Heart right ventricle (tissue), 16 donors: ENCODE data around the gene OXCT1. TPM values are rescaled to one million over a fixed set of nuclear protein-coding genes. Genes with fewer than 3 reads are reported as not detected.

Experiments
- ATAC-seq, 8 donors: fragments of 200-7000 bp; cut with Tn5 transposase; one replicate each; pipeline ENCODE4 v1.9.1; 2020; ENCODE audit warnings: mild to moderate bottlenecking in 8 of 8, moderate library complexity in 8 of 8, moderate number of reproducible peaks in 1 of 8
- DNase-seq, 2 donors: peaks; one replicate each; pipeline ENCODE4 v3.0.0-alpha.2; 2020
- H3K27ac ChIP-seq, 10 donors: fragments of 200-600 bp; sonication (generic) in 2 of 10; one replicate each; pipeline versions ENCODE4 v1.5.0 to v1.8.0; 2020 to 2022; ENCODE audit warnings: mild to moderate bottlenecking in 3 of 10
- H3K27me3 ChIP-seq, 7 donors: fragments of 200-600 bp; one replicate each; pipeline ENCODE4 v1.8.0; 2021 to 2022; ENCODE audit warnings: mild to moderate bottlenecking in 2 of 7
- H3K36me3 ChIP-seq, 9 donors: fragments of 200-600 bp; sonication (generic) in 1 of 9; one replicate each; pipeline versions ENCODE4 v1.5.0 to v1.8.0; 2020 to 2022; ENCODE audit warnings: mild to moderate bottlenecking in 2 of 9
- H3K4me1 ChIP-seq, 9 donors: fragments of 200-600 bp; sonication (generic) in 1 of 9; one replicate each; pipeline versions ENCODE4 v1.5.0 to v1.8.0; 2020 to 2022; ENCODE audit warnings: mild to moderate bottlenecking in 4 of 9
- H3K4me3 ChIP-seq, 10 donors: fragments of 200-600 bp; sonication (generic) in 2 of 10; one replicate each; pipeline versions ENCODE4 v1.5.0 to v1.8.0; 2020 to 2022; ENCODE audit warnings: mild to moderate bottlenecking in 7 of 10, moderate library complexity in 2 of 10
- H3K9me3 ChIP-seq, 11 donors: fragments of 200-600 bp in 10 of 11; sonication (generic) in 2 of 11; one replicate each; pipeline versions ENCODE4 v1.5.0 to v1.8.0; 2013 to 2022; ENCODE audit warnings: mild to moderate bottlenecking in 2 of 11, control low read depth in 1 of 11, moderate library complexity in 1 of 11
- WGBS, 2 donors: extraction: QIAGEN DNeasy Blood & Tissue Kit; methylation state at CpG; one replicate each; pipeline ENCODE4 v1.1.7; 2013; ENCODE audit warnings: inconsistent platforms in 1 of 2; 5-methylcytosine and 5-hydroxymethylcytosine counted together
- intact Hi-C, 10 donors: fragments of 100-400 bp; cut with DNase I; formaldehyde crosslinking; loops; one replicate each; pipeline versions ENCODE4 v1.11.1 to v1.14.2; 2022
- polyA plus RNA-seq, 2 donors: library from polyadenylated mRNA; stranded (reverse); fragments of 200-250 nt; gene quantifications; one replicate each; pipeline ENCODE4 v1.2.3, GENCODE V29; 2013
- total RNA-seq, 10 donors: library from RNA; stranded (reverse); fragmentation: NEBNext Ultra II Directional in 3 of 10; extraction: Animal tissue kit (Norgen Biotek cat#: 25700) in 3 of 10; gene quantifications; one replicate each; pipeline versions ENCODE4 v1.2.1 to v1.2.4, GENCODE V29; 2021 to 2023
- TF ChIP-seq, protein P1 (sequence below), 9 donors: fragments of 200-600 bp; sonication (generic) in 2 of 9; IDR thresholded peaks; one replicate each; pipeline versions ENCODE4 v1.5.0 to v1.8.0; 2021 to 2022; ENCODE audit warnings: antibody characterized with exemption in 9 of 9, mild to moderate bottlenecking in 5 of 9, moderate library complexity in 1 of 9
- donor health status: Arrhythmogenic right ventricular cardiomyopathy.
- donor health status: ischemic (EF 13 %, LVEDD 7.1; RV severe dilation, severe dysfunction).
- donor health status: healthy with polysubstance abuse.
- donor health status: DM: no; HTN: yes; CAD: no.
- donor health status: DM: no; HTN: no; CAD: no.
- donor health status: ischemic (EF 25% LVEDD 6.9; RV normal size, moderate dysfunction).
- donor health status: ischemic (EF 25% LVEDD 5.7; RV mildly dilated, moderate dysfunction).
- donor health status: healthy.
- donor health status: DM: yes; HTN: yes; CAD: no.
- donor health status: Ischemic cardiomyopathy.
- donor health status: ischemic (EF 35%, LVEDD 5.7; RV mildly dilated, moderate dysfunction).
- donor health status: nonischemic (EF 11% LVEDD 7.7; RV severe dilation, severe dysfunction).
- donor health status: DM: yes; HTN: yes; CAD: no.
- donor health status: PGD.
- donor health status: ischemic (EF 29% LVEDD 5.4; RV normal size, mild dysfunction).
- donor health status: nonischemic (EF 23%, LVEDD 6.1; RV moderate dilation, normal function).

The OXCT1 gene
- total and polyA plus RNA-seq, 12 donors = 22.2 to 340 (median 234) TPM

- no peaks in the 10 kb centered on the region for H3K4me1 ChIP-seq
- intact Hi-C loops = no loop called here
- no peak for DNase-seq
- ATAC-seq = no peak
- H3K27me3 ChIP-seq = no peaks in the 10 kb centered on the region
- 67 to 75% methylated on average over 2 of the region's 2 CpGs for WGBS, 2 donors
- H3K27ac ChIP-seq = no peak overlapping the region
- H3K36me3 ChIP-seq = no peaks in the 10 kb centered on the region
- H3K9me3 ChIP-seq = no peaks in the 10 kb centered on the region
- TF ChIP-seq, protein P1, sequence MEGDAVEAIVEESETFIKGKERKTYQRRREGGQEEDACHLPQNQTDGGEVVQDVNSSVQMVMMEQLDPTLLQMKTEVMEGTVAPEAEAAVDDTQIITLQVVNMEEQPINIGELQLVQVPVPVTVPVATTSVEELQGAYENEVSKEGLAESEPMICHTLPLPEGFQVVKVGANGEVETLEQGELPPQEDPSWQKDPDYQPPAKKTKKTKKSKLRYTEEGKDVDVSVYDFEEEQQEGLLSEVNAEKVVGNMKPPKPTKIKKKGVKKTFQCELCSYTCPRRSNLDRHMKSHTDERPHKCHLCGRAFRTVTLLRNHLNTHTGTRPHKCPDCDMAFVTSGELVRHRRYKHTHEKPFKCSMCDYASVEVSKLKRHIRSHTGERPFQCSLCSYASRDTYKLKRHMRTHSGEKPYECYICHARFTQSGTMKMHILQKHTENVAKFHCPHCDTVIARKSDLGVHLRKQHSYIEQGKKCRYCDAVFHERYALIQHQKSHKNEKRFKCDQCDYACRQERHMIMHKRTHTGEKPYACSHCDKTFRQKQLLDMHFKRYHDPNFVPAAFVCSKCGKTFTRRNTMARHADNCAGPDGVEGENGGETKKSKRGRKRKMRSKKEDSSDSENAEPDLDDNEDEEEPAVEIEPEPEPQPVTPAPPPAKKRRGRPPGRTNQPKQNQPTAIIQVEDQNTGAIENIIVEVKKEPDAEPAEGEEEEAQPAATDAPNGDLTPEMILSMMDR (IDR thresholded peaks at IDR 0.05) = no peak
- H3K4me3 ChIP-seq = no peak overlapping the region
Measured at GRCh38 chr5:41878173-41878572, 7.9 kb upstream of the OXCT1 start.

DNA sequence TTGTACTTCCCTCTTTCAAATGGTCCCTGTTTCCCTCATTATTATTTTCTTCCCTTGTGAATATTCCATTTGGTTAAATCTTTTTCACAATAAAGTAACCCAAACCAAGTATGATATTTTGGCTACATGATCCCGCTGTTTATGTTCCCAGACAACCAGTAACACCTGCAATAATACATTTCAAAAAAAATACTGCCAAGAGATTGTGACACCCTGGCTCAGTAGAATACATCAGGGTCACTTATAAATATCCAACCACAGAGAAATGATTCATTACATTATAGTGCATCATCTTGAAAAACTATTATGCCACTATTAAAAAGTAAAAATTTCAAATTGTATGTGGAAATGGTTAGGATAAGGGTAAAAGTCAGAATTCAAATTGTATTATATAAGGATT is 7.2 kb upstream of the OXCT1 start:
- intact Hi-C loops = no loop called here
- Histone ChIP-seq H3K9me3 (no peaks in the 10 kb centered on the region), H3K27me3 (no peaks in the 10 kb centered on the region), H3K4me1 (peaks cover 0 to 3% (median 0%) of the 10 kb centered on the region in 9 donors), H3K27ac (no peak overlapping the region), H3K36me3 (no peaks in the 10 kb centered on the region), H3K4me3 (no peak overlapping the region)
- DNase-seq (no peak), ATAC-seq (no peak)
- WGBS, 2 donors = 95% methylated on average over 1 of the region's 1 CpG
- TF ChIP-seq, protein P1 (IDR thresholded peaks at IDR 0.05) = no peak

GRCh38 chr5:41876678-41877077 is 6.5 kb upstream of the OXCT1 start:
- Histone ChIP-seq H3K27ac (no peak overlapping the region), H3K4me1 (peaks cover 0 to 9% (median 1%) of the 10 kb centered on the region in 9 donors), H3K9me3 (no peaks in the 10 kb centered on the region), H3K27me3 (no peaks in the 10 kb centered on the region), H3K36me3 (no peaks in the 10 kb centered on the region), H3K4me3 (no peak overlapping the region)
- TF ChIP-seq, protein P1 (IDR thresholded peaks at IDR 0.05) = no peak
- intact Hi-C loops = no loop called here
- WGBS, 2 donors = 77 to 82% methylated on average over 2 of the region's 2 CpGs
- DNase-seq = no peak
- ATAC-seq = no peak

- DNase-seq (no peak), ATAC-seq (no peak)
- TF ChIP-seq, protein P1 (IDR thresholded peaks at IDR 0.05) = no peak
- Histone ChIP-seq H3K27ac (no peak overlapping the region), H3K27me3 (no peaks in the 10 kb centered on the region), H3K9me3 (no peaks in the 10 kb centered on the region), H3K4me3 (no peak overlapping the region), H3K36me3 (no peaks in the 10 kb centered on the region), H3K4me1 (peaks cover 0 to 22% (median 15%) of the 10 kb centered on the region in 9 donors)
- intact Hi-C loops = no loop called here
Measured at GRCh38 chr5:41875121-41875520, 4.9 kb upstream of the OXCT1 start.
